ENCODE results near the gene TXNDC2. TPM values are rescaled to one million over a fixed set of nuclear protein-coding genes. Genes with fewer than 3 reads are reported as not detected.
A peak's percentile ranks its signal among the peaks of the same experiment; 100 is the strongest.

TXNDC2 gene
- total and polyA plus RNA-seq, 9 of the 15 experiments (the other 6 are each of a cell fraction or from before 2014, with no cell fraction given): 1.2 to 4.9 (median 2.3) TPM

- TF ChIP-seq MED1 (CRISPR knock-in tag; IDR thresholded peaks at IDR 0.05; ENCODE audit: borderline replicate concordance) (no peak), POLR2A (conservative IDR thresholded peaks at IDR 0.05) (peak; percentile 38; the same call in 1 of the 2 replicates), RBM34 (IDR thresholded peaks at IDR 0.05; ENCODE audit: borderline replicate concordance, insufficient read depth, low read length) (no peak), CREB1 (IDR thresholded peaks at IDR 0.05) (no peak), CREB1 (CRISPR knock-in tag; IDR thresholded peaks at IDR 0.05) (0 out of 2 replicates have a peak, but pooled peaks have one; percentile 5), GTF2A2 (tag; IDR thresholded peaks at IDR 0.05) (0 out of 2 replicates have a peak, but pooled peaks have one; percentile 24), ZNF76 (CRISPR knock-in tag; IDR thresholded peaks at IDR 0.05; ENCODE audit: borderline replicate concordance) (no peak), HMBOX1 (IDR thresholded peaks at IDR 0.05) (peak; percentile 71), SNRNP70 (optimal IDR thresholded peaks at IDR 0.05; ENCODE audit: low read depth, low read length) (no peak), HDAC1 (IDR thresholded peaks at IDR 0.05) (peak in 1 of 2 experiments; percentile 29; a peak in 1 of 4 replicates), NRF1 (conservative IDR thresholded peaks at IDR 0.05 in 1 of 2, IDR thresholded peaks at IDR 0.05 in 1 of 2) (no peak), ZNF280B (CRISPR knock-in tag; IDR thresholded peaks at IDR 0.05) (no peak), SIRT6 (IDR thresholded peaks at IDR 0.05; ENCODE audit: low read depth, low read length) (no peak), ZNF316 (IDR thresholded peaks at IDR 0.05) (0 out of 2 replicates have a peak, but pooled peaks have one; percentile 5), MXI1 (IDR thresholded peaks at IDR 0.05; ENCODE audit: low read depth, low read length) (no peak), ZNF445 (CRISPR knock-in tag; IDR thresholded peaks at IDR 0.05; ENCODE audit: low read depth) (no peak), WHSC1 (IDR thresholded peaks at IDR 0.05; ENCODE audit: low read length) (peak; percentile 79), ADNP (tag; IDR thresholded peaks at IDR 0.05) (no peak), NFRKB (IDR thresholded peaks at IDR 0.05; ENCODE audit: low read depth) (no peak), EHMT2 (IDR thresholded peaks at IDR 0.05) (no peak), HMG20A (CRISPR knock-in tag; conservative IDR thresholded peaks at IDR 0.05) (no peak), RBM22 (IDR thresholded peaks at IDR 0.05; ENCODE audit: low read depth, low read length, poor library complexity, severe bottlenecking) (peak; percentile 42)
- TF ChIP-seq, protein P1, sequence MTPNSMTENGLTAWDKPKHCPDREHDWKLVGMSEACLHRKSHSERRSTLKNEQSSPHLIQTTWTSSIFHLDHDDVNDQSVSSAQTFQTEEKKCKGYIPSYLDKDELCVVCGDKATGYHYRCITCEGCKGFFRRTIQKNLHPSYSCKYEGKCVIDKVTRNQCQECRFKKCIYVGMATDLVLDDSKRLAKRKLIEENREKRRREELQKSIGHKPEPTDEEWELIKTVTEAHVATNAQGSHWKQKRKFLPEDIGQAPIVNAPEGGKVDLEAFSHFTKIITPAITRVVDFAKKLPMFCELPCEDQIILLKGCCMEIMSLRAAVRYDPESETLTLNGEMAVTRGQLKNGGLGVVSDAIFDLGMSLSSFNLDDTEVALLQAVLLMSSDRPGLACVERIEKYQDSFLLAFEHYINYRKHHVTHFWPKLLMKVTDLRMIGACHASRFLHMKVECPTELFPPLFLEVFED (CRISPR knock-in tag; conservative IDR thresholded peaks at IDR 0.05): no peak
- TF ChIP-seq, protein P2, sequence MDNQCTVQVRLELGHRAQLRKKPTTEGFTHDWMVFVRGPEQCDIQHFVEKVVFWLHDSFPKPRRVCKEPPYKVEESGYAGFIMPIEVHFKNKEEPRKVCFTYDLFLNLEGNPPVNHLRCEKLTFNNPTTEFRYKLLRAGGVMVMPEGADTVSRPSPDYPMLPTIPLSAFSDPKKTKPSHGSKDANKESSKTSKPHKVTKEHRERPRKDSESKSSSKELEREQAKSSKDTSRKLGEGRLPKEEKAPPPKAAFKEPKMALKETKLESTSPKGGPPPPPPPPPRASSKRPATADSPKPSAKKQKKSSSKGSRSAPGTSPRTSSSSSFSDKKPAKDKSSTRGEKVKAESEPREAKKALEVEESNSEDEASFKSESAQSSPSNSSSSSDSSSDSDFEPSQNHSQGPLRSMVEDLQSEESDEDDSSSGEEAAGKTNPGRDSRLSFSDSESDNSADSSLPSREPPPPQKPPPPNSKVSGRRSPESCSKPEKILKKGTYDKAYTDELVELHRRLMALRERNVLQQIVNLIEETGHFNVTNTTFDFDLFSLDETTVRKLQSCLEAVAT (IDR thresholded peaks at IDR 0.05): peak in 1 of 2 experiments; percentile 51; a peak in 1 of 4 replicates
Measured at GRCh38 chr18:9926223-9926894, 40.6 kb downstream of the TXNDC2 start (continued).

Measured in K562 (cell line).